ENCODE results near the gene VKORC1L1.
"Not testable (repeated sequence)": the region's sequence is repeated elsewhere in the genome, so short reads cannot be mapped to it uniquely, and the experiment has no call there.

Gene VKORC1L1

DNA sequence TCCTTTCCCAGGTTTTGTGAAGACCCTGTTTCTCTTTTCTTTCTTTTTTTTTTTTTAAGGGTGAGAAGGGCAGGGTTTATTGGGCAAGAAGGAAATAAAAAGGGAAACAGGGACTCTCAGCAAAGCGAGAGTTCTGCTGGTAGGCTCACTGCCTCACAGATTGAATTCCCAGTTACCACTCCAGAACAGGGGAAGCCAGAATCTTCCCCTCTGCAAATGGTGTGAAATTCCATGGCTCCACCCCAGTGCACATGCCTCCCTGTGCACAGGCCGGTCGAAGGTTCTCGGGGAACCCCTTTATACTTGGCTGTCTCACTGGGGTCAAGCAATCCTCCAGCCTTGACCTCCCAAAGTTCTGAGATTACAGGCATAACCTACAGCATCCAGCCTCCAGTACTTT, 119.7 kb downstream of the VKORC1L1 start:
- no peak overlapping the region for H3K4me3 ChIP-seq (ENCODE audit: low read length)
- DNase-seq (ENCODE audit: low read depth, low spot score) = no peak

DNA sequence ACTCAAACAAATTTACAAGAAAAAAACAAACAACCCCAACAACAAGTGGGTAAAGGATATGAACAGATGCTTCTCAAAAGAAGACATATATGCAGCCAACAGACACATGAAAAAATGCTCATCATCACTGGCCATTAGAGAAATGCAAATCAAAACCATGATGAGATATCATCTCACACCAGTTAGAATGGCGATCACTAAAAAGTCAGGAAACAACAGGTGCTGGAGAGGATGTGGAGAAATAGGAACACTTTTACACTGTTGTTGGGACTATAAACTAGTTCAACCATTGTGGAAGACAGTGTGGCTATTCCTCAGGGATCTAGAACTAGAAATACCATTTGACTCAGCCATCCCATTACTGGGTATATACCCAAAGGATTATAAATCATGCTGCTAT, 122.1 kb downstream of the VKORC1L1 start:
- H3K4me3 ChIP-seq (ENCODE audit: low read length); DNase-seq (ENCODE audit: low read depth, low spot score): not testable (repeated sequence)

GRCh38 chr7:66000823-66001417, 128.0 kb downstream of the VKORC1L1 start:
- DNase-seq (ENCODE audit: low read depth, low spot score); H3K4me3 ChIP-seq (ENCODE audit: low read length): not testable (repeated sequence)

- not testable (repeated sequence) for H3K4me3 ChIP-seq (ENCODE audit: low read length); DNase-seq (ENCODE audit: low read depth, low spot score)
Measured at GRCh38 chr7:66005115-66005671, 132.3 kb downstream of the VKORC1L1 start.

DNA sequence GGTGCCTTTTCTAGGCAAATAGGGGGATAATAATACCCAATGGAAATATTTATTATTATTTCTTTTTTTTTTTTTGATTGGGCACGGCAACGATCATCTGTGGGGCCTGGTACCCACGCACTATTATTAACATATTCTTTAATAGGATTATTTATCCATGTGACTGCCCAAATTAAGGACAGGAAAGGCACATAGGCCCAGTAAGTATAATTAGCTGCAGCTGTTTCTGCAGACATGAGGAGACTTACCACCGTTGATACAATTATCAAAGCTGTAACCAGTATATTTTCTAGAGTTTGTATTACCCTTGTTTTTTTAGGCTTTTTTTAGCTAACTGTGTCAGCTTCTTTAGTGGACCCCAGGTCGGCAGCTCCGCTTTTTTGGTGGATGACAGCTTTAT, 134.4 kb downstream of the VKORC1L1 start:
- no peak overlapping the region for H3K4me3 ChIP-seq (ENCODE audit: low read length)
- DNase-seq (ENCODE audit: low read depth, low spot score) = no peak

Measured in Jurkat, Clone E6-1 (cell line).